NCI-H748 (cell line): Measurements from ENCODE around the gene KIAA0930.

Source experiments
- DNase-seq: peaks from one replicate; lab custom pipeline; 2025; ENCODE audit not compliant: unreplicated experiment; lab: John Stamatoyannopoulos, UW

Gene KIAA0930

DNA sequence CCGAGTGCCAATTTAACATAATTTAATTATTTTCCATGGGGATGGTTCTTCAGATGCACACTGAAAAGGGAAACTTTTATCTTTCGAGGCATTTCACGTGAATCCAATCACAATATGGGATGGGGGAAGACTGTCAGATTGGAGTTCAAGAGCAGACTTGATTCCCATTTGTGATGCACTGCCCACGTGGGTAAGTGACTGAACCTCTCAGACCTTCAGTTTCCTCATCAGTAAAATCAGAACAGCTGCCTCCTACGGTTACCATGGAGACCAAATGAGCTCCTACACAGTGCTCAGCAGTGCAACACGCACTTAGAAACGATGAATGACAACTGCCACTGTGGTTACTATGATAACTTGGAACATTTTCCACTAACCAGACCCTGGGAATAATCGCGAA, 21.7 kb downstream of the KIAA0930 start:
- DNase-seq: peak; percentile 55

DNA sequence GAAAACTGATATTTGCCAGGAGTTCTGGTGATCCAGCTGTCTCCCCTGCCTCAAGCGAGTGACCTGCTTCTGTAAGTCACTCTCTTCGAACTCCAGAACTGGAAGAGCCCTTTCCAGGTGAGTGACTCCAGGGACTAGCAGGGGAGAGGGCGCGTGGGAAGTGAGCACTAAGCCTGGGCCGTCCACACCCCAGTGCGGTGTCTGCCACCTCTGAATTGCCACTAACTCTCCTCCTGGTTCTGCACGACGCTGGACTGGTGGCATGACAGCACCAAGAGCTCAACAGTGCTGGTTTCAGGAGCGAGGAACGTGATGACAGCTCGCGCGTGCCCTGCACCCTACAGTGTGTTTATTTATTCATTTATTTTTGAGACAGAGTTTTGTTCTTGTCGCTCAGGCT, 22.9 kb downstream of the KIAA0930 start:
- no peak for DNase-seq

DNA sequence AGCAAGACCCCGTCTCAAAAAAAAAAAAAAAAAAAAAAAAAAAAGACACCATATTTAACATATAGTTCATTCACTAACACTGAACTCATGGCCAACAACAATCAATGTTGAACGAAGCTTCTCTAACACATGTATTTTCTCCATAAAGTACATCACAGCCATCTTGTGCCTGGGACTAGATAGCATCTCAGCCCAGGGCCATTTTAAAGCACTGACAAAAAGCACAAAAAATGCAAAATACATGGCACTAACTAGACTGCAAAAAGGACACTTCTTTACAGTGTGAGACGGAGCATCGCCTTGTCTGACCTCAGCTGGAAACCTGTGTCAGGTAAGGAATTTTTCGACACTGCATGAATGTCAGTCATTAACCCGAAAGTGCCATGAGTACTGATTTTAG, 23.3 kb downstream of the KIAA0930 start:
- DNase-seq: no peak

DNA sequence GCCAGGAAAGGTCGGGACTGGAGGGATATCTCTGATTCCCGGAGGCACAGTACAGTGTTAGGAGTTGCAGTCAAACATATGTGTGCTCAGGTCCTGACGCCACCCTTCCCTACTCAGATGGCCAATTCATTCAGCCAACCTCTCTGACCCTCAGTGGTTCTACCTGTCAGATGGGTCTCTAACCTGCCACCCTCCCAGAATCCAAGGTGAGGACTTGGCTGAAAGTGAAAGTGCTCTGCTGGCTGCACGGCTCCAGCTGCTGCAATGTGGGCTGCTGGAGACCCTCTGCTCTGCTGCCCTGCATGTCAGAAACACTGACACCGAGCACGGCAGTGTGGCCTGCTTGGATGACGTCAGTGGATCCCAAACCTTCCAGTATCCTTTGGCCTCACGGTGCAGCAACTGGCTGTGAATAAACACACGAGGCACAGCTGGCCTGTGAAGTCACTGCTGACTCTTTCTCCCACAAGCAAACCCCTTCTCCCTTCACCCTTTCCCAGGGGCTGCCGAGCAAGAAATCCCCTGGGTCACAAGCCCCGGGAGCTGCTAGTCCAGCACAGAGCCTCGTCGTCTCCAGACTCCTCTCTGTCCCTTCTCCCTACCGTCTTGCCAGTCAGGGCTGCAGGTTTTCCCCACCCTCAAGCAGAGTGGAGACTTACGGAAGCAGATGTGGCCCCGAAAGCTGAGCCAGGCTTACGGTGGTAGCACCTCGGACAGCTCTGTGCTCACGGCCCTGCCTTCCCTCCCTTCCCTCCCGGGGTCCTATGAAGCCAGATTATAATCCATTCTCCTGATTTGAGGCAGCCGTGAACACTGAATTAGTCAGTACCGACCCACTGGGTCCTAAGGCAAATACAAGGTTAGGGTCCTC, 24.3 kb downstream of the KIAA0930 start:
- DNase-seq: no peak

DNA sequence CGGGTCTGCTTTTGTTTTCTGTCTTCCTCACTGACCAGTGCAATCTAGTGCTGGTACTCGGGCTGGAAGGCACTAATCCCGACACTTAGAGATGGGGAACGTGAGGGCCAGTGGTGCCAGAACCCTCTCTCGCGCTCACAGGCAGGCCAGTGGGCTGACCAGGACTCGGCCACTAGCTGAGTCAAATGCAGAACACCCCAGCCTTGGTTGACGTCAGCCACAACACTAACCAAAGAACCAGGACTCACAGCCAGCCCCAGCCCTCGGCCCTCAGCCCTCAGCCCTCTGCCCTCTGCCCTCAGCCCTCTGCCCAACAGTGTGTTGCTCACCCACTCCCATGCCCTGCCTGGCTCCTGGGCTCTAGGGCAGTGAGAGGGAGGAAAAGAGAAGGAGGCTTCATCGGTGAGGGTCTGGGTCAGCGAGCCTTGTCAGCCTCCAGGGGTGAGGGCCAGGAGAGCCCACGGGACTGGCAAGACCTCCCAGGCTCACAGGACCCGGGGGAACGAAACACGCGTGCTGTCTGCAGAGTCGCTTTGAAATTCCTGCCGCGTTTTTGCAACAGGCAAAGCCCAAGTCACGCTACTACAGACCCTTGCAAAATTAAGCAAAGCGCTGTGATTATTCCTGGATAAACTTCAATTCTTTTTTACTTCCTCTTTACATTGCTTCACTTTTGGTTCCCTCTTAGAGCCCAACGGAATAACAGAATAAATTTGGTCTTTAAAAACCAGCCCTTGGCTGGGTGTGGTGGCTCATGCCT, 27.5 kb downstream of the KIAA0930 start:
- no peak for DNase-seq

DNA sequence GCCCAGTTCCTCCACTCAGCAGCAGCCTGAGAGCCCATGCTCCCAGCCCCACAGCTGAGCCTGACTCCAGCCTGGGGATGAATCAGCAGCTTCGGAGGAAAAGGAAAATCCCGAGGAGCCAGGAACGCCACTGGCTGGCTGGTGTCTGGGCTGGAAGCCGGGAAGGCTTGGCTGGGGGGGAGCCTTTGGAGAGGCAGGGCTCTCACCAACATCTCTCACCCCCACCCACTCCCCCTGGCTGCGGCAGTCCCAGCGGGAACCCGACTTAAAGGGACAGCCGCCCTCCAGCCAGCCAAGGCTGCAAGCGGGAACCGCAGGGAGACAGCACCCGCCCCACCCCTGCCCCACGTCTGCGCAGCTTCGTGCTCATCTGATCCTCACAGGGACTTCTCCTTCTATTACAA, 28.4 kb downstream of the KIAA0930 start:
- DNase-seq: no peak

DNA sequence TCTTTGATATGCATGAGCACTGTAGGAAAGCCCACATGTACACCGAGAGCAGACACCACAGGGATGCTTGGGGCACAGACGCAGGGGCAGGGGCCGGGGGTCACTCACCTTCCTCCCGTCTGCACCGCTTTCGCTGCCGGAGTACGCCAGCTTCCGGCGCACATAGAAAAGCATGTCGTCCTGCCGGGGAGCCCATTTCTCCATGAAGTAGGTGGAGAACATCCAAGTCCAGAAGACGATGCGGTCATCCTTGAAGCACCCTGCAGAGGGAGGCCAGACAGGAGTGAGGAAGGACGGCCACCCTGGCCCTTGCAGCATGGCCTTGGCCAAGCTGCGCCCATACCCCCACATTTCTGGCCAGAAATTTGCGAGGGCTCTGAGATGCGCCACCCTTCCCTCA, 28.8 kb downstream of the KIAA0930 start:
- DNase-seq: no peak

DNA sequence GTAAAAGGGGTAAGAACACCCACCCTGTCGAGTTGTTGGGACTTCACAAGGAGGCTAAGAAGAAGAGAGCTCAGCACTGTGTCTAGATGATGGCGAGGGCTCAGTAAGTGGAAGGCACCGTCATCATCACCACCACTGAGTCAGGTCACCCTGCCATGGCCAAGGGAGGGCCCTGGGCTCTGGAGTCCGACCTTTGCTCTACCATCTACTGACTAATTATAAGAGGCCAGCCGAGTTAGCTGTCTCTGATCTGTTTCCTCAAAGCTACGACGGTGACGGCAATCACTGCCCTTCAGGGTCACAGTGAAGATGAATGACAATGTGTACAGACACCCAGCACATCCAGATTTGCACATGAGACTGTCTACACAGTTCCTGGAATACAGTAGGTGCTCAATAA, 29.3 kb downstream of the KIAA0930 start:
- no peak for DNase-seq

DNA sequence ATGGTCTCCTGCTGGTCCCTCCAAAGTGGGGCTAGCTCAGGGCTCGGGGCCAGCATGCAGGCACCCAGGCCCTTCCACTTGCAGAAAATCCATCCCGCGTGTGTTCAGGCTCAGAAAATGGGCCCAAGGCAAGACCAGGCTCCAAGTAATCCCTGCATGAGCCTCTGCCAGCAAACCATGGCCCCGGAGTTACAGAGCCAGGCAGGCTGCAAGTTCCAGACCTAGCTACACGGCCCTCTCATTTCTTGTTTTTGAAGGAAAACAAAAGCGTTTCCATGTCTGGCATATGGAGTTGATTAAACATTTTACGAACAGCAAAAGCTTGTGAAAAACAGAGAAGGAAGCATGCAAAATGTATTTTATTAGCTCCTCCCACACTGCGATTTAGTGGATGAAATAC, 29.7 kb downstream of the KIAA0930 start:
- DNase-seq: no peak

DNA sequence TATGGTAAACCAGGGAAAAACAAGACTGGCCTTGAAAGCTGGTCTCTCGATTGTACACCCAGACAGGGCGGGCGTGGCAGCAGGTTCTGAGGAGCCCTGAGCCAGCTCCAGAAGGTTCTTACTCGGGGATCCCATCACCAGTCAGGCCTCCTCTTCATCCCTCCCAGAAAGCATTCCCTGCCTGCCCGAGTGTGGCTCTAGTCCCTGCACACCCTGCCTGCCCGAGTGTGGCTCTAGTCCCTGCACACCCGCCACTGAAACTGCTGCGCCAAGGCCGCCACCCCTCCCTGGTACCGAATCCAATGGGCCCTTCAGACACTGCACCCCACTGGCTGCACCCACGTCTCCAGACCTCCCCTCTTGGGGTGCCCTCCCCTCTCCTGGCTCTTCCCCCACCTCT, 30.1 kb downstream of the KIAA0930 start:
- no peak for DNase-seq

DNA sequence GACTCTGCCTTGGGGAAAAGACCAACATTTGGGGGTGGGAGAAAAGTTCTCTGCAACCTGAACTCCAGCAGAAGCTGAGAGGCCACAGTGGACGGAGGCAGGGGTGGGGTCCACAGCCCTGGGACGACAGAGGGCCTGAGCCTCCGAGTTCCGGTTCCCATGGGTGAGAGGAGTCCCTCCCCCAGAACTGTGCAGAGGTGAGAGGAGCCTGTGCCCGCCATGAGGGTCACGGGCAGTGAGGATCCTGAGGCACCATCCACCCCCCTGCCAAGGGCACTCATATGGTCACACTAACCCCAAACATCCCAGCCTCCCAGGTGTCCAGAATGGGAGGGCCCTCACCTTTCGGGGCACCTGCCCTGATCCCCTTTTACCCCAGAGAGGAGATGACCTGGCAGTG, 30.5 kb downstream of the KIAA0930 start:
- no peak for DNase-seq

DNA sequence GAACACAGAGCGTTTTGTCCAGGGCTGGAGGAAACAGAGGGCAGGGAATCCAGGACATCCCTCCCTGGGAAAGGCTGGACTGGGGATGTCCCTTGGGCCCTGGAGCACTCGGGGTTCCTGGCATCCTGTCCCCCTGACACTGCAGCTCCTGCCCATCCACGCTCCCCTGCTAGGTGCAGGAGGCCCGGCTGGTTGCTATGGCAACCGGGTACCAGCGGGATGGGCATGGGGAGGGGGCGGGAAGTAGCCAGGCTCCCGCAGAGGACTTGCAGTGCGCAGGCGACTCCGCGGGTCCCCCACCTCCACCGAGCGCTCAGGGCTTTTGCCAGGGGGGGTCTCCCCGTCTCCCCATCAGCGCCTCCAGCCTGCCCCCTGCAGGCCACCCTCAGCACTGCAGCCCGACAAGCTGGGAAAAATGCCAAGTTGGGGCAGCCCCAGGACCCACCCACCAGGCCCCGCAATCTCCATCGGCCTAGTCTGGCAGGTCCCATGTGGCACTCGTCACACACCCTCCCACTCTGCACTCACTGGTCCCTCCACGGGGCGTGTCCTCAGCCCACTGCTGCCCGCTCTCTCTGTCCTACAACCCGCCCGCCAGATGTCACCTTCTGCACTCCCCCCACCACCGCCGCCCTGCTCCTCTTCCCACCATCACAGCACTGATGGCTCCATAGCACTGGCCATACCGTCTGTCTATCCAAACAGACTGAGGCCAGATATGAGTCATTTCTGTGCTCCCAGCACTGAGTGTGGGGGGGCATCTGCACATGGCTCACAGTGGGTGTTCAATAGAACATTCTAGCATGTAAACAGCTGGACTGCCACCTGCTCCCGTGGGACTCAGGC, 31.5 kb downstream of the KIAA0930 start:
- DNase-seq: peak; percentile 63

DNA sequence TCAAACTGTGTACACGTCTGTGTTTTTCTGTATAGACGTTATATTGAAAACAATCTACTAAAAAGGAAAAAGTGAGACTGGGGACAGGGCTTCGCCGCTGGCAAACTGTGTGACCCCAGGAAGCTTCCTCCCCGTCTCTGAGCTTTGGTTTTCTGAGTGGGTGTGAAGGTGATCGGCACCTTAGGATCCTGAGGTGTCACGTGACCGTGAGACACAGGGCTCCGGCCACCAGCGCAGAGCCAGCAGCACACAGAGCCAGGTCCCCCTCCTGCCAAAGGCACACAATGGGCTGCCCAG, 32.0 kb downstream of the KIAA0930 start:
- no peak for DNase-seq

DNA sequence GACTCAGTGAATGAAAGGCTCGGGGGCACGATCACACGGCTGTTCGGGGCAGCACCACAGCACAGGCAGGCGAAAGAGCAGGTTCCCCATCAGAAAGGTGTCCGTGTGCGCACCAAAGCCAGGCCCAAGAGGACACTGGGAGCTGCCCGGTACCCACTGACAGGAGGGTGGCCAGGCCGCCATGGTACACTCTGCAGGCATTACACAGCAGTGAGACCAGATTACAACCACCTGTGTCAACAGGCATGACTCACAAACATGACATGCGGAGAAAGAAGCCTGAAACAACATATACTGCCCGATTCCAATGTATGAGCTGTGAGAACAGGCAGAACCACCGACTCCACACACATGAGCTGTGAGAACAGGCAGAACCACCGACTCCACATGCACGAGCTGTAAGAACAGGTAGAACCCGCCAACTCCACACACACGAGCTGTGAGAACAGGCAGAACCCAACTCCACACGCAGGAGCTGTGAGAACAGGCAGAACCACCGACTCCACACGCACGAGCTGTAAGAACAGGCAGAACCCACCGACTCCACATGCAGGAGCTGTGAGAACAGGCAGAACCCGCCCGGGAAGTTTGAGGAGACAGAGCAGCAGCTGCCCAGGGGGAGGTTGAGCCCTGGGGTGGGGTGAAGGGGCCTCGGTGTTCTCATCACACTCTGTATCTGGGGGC, 32.6 kb downstream of the KIAA0930 start:
- no peak for DNase-seq

DNA sequence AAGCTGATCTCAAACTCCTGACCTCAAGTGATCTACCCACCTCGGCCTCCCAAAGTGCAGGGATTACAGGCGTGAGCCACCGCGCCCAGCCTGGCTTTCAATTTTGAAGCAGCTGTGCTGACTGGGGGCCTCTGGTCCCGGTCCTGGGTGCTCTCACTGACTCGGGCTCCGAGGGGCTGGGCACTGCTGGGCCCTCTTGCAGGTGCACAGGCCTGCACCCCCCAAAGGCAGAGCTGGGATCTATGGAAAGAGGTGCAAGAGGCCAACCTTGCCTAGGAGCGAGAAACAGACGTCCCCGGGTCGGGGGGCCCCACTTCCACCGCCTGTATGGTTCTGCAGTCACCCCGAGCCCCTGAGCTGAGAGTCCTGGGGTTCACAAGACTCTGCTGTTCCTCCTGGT, 33.2 kb downstream of the KIAA0930 start:
- DNase-seq: no peak

DNA sequence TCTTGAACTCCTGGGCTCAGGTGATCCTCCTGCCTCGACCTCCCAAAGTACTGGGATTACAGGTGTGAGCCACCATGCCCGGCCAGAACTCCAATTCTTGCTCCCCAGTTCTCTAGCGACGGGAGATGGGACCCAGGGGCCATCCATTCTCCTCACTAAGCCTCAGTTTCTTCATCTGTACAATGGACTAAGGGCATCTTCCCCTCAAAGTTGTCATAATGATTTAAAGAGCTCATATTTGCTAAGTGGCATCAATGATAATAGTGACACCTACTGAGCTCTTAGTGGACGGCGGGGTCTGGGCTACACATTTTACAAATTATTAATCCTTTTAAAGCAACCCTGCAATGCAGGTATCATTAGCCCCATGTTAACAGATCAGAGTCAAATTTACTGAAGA, 34.5 kb downstream of the KIAA0930 start:
- no peak for DNase-seq

DNA sequence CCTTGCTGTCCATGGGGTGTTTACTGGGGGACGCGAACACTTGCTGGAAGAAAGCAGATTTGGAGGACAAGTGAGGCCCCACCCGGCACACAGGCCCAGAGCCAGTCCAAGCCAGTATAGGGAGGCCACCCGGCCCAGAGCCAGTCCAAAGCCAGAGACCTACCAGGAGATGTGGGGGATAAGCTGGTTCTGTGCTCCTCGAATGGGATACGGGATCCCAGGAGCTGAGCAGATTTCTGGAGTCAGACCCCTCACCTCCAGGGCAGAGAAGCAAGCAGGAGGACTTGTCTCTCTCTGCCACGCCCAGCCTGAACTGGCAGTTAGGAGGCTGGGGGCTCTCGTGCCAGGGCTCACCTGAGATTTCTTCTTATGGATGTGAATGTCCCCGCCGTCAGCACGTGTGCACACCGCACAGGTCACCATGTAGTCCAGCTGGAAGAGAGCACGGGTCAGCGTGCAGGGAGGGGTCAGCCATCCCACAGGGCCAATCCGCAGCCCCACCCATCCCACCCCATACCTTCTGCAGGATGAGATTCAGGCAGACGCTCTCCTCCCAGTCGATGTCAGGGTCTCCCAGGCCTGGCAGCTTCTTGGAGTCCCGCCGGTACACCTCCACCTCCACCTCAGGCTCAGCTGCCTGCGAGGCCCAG, 35.3 kb downstream of the KIAA0930 start:
- no peak for DNase-seq

DNA sequence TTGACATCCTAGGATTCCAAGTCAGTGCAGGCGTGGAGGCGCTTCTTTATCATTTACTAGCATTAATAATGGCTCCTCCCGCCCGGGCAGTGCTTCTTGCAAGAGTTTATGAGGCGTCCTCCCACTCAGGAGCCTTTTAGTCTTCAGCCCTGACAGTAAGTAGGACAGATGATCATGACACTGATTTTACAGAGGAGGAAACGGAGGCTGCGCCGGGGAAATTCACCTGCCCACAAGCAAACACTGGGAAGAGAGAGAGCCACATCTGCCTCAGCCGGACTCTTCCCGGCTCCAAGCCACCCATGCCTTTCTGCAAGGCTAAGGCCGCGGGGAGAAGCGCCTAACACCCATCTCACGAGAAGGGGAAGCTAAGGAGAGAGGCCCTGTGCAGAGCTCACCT, 35.9 kb downstream of the KIAA0930 start:
- DNase-seq: no peak

DNA sequence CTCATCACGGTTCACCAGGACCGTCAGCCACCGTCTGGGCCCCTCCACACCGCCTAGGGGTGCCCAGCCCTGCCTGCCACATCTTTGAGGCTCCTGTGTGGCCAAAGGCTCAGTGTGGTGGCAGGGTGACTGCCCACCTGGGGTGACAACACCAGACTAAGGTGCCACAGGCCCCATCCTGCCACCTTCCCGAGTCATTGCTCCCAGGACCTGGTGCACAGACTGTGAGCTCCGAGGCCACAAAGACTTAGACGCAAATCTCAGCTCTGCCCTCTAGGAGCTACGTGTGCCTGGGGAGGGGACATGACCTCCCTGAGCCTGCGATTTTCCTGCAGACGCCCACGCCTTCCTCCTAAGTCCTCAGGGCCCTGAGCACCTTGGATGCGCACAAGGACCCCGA, 36.5 kb downstream of the KIAA0930 start:
- no peak for DNase-seq

DNA sequence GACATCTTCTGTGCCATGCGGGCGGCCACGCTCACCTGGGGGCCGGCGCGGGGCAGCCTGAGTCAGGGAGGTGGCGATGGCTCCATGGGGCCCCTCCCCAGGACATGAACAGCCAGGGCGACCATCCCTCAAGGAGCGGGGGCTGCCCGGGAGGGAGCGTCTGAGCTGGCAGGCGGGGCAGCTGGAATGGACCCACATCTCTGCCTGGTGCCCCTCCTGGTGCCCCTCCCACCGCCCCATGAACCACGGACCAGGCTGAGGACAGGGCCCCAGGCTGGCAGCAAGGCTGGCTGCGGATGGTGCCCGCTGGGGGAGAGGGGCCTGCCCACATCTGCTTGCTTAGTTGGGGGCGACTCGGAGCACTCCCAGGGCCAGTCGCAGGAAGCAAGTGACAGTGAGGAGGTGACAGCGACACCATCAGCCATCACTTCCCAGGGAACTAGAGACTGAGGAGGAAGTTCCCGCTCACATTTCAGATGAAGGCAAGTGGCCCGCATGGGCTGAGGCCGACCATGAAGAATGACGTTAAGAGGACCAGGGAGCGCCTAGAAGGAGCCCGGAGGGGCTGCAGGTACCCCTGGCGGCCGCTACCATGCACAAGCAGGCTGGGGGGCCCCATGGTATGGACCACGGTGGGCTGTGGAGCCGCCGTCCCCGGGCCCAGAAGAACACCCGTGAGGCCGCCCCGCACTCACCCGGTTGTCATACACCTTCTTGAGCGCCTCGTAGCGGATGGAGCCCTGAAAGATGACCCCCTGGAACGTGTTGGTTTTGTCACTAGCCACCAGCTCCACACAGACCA, 37.3 kb downstream of the KIAA0930 start:
- DNase-seq: no peak
